Body of pancreas (tissue), 4 donors: ENCODE results near the gene ANKMY1. TPM values are rescaled to one million over a fixed set of nuclear protein-coding genes. Genes with fewer than 3 reads are reported as not detected.

Experiments
- ATAC-seq: fragments of 150-250 bp; one replicate; pipeline ENCODE4 v1.9.1; 2016
- DNase-seq, 4 donors: peaks; one replicate each; pipeline ENCODE4 v3.0.0-alpha.2; 2019
- H3K27ac ChIP-seq, 4 donors: fragments of 200-600 bp; sonication (generic); 1 replicate in 3 of 4; 2 replicates in 1 of 4; pipeline versions ENCODE4 v1.5.1 to v1.6.1; 2016 to 2019; ENCODE audit warnings: mild to moderate bottlenecking in 1 of 4, mixed read lengths in 1 of 4, moderate library complexity in 1 of 4
- H3K27me3 ChIP-seq, 2 donors: fragments of 200-600 bp; sonication (generic); one replicate each; pipeline ENCODE4 v1.6.0; 2016; ENCODE audit warnings: mild to moderate bottlenecking in 1 of 2
- H3K36me3 ChIP-seq, 2 donors: fragments of 200-600 bp; sonication (generic); replicated peaks in 1 of 2; 2 replicates each; pipeline ENCODE4 v1.5.1; 2016; ENCODE audit warnings: low read depth in 2 of 2; ENCODE audit not compliant: insufficient read depth in 1 of 2
- H3K4me1 ChIP-seq: fragments of 200-600 bp; sonication (generic); one replicate; pipeline ENCODE4 v1.6.0; 2016
- H3K4me3 ChIP-seq, 2 donors: fragments of 200-600 bp; sonication (generic); 1 replicate in 1 of 2; 2 replicates in 1 of 2; pipeline ENCODE4 v1.5.1; 2016 to 2019
- H3K9me3 ChIP-seq, 3 donors: fragments of 200-600 bp; sonication (generic); 1 replicate in 2 of 3; 2 replicates in 1 of 3; pipeline ENCODE4 v1.5.1; 2016
- CTCF ChIP-seq, 7 experiments: fragments of 450-650 bp in 4 of 7; fragments of 200-600 bp in 3 of 7; sonication (generic) in 3 of 7; IDR thresholded peaks; one replicate each; pipeline ENCODE4 v1.5.1; 2016 to 2019; ENCODE audit warnings: antibody characterized with exemption in 7 of 7
- POLR2A ChIP-seq, 3 donors: fragments of 450-650 bp; IDR thresholded peaks; one replicate each; pipeline ENCODE4 v1.6.1; 2016; ENCODE audit warnings: antibody characterized with exemption in 3 of 3, mild to moderate bottlenecking in 2 of 3
- WGBS, 2 donors: methylation state at CpG; one replicate each; pipeline ENCODE4 v1.1.5; 2017; 5-methylcytosine and 5-hydroxymethylcytosine counted together
- intact Hi-C: fragments of 100-400 bp; cut with DNase I; formaldehyde crosslinking; loops from one replicate; pipeline ENCODE4 v1.15.1; 2023
- total RNA-seq, 2 donors: library from RNA; depleted of rRNA; stranded (reverse); fragments of >200 nt; gene quantifications; one replicate each; pipeline ENCODE4 v1.1.0, GENCODE V29; 2016

Gene ANKMY1
- total RNA-seq, 2 donors from 2014 or later, result 17.9 to 26.0 TPM

GRCh38 chr2:240463274-240463865, 94.4 kb downstream of the ANKMY1 start:
- Histone ChIP-seq H3K4me3 (no peak overlapping the region), H3K9me3 (no peaks in the 10 kb centered on the region), H3K36me3 (peaks cover 0 to 2% of the 10 kb centered on the region in 2 donors), H3K27ac (no peak overlapping the region), H3K27me3 (no peaks in the 10 kb centered on the region), H3K4me1 (no peaks in the 10 kb centered on the region)
- DNase-seq (peak; percentile 1 to 9 (median 6)), ATAC-seq (no peak)
- intact Hi-C loops, result no loop called here
- 89% methylated on average over 11 of the region's 22 CpGs; no CpG with 5 or more reads in 1 of the 2 donors for WGBS, 2 donors
- TF ChIP-seq POLR2A (IDR thresholded peaks at IDR 0.05), result no peak
- no peak for TF ChIP-seq CTCF (IDR thresholded peaks at IDR 0.05)

GRCh38 chr2:240462707-240463273, 95.0 kb downstream of the ANKMY1 start:
- 92 to 94% methylated on average over 12 to 16 of the region's 16 CpGs for WGBS, 2 donors
- TF ChIP-seq CTCF (IDR thresholded peaks at IDR 0.05) (no peak), POLR2A (IDR thresholded peaks at IDR 0.05) (no peak)
- no peak overlapping the region for H3K4me3 ChIP-seq
- peaks cover 0 to 2% of the 10 kb centered on the region in 2 donors for H3K36me3 ChIP-seq
- H3K4me1 ChIP-seq, result no peaks in the 10 kb centered on the region
- no peaks in the 10 kb centered on the region for H3K27me3 ChIP-seq
- intact Hi-C loops, result no loop called here
- no peaks in the 10 kb centered on the region for H3K9me3 ChIP-seq
- DNase-seq (no peak), ATAC-seq (no peak)
- H3K27ac ChIP-seq, result no peak overlapping the region

- Histone ChIP-seq H3K27ac (no peak overlapping the region), H3K27me3 (no peaks in the 10 kb centered on the region), H3K9me3 (no peaks in the 10 kb centered on the region), H3K4me3 (no peak overlapping the region), H3K4me1 (no peaks in the 10 kb centered on the region), H3K36me3 (peaks cover 0 to 2% of the 10 kb centered on the region in 2 donors)
- ATAC-seq (no peak), DNase-seq (peak in 3 of 4 donors; percentile 5 to 11 (median 10))
- intact Hi-C loops, result no loop called here
- TF ChIP-seq POLR2A (IDR thresholded peaks at IDR 0.05), result no peak
- no peak for TF ChIP-seq CTCF (IDR thresholded peaks at IDR 0.05)
- WGBS, 2 donors, result 94% methylated on average over 6 to 36 of the region's 41 CpGs
Measured at GRCh38 chr2:240462073-240462706, 95.6 kb downstream of the ANKMY1 start.

- H3K4me3 ChIP-seq, result no peak overlapping the region
- H3K27ac ChIP-seq, result no peak overlapping the region
- no peaks in the 10 kb centered on the region for H3K9me3 ChIP-seq
- no peaks in the 10 kb centered on the region for H3K27me3 ChIP-seq
- intact Hi-C loops, result no loop called here
- no peaks in the 10 kb centered on the region for H3K4me1 ChIP-seq
- TF ChIP-seq CTCF (IDR thresholded peaks at IDR 0.05) (no peak), POLR2A (IDR thresholded peaks at IDR 0.05) (no peak)
- DNase-seq (peak in 1 of 4 donors; percentile 11), ATAC-seq (no peak)
- WGBS, 2 donors, result 92 to 95% methylated on average over 9 to 15 of the region's 17 CpGs
- peaks cover 0 to 2% of the 10 kb centered on the region in 2 donors for H3K36me3 ChIP-seq
Measured at GRCh38 chr2:240461471-240462072, 96.2 kb downstream of the ANKMY1 start.
